K562 (cell line): Measurements from ENCODE around the gene EFHB. TPM values are rescaled to one million over a fixed set of nuclear protein-coding genes. Genes with fewer than 3 reads are reported as not detected.
A peak's percentile ranks its signal among the peaks of the same experiment; 100 is the strongest.

Experiments used
- FOXK2 ChIP-seq, 2 experiments: fragments of 450-650 bp; IDR thresholded peaks in 1 of 2; conservative IDR thresholded peaks in 1 of 2; 2 replicates each; pipeline ENCODE4 v1.6.1; 2016; ENCODE audit warnings: low read depth in 2 of 2, mild to moderate bottlenecking in 1 of 2
- GABPA ChIP-seq: fragments of 200-800 bp; sonication (Bioruptor generic); conservative IDR thresholded peaks from 2 replicates; pipeline ENCODE4 v1.6.1; 2016; ENCODE audit warnings: low read depth, missing genetic modification characterization, missing compliant biosample characterization
- LEF1 ChIP-seq: fragments of 450-650 bp; IDR thresholded peaks from 2 replicates; pipeline ENCODE4 v1.6.1; 2016; ENCODE audit warnings: mild to moderate bottlenecking
- polyA plus RNA-seq, 8 experiments: library from polyadenylated mRNA; depleted of rRNA in 4 of 8; stranded (reverse) in 5 of 8; unstranded in 3 of 8; fragments of >200 nt; fragmentation: Nextera tagmentation in 2 of 8; fragmentation: Illumina TruSeq in 1 of 8; extraction: Ambion mirVana in 2 of 8; extraction: Trizol in 1 of 8; gene quantifications; 2 replicates each; pipeline versions ENCODE4 v1.2.1 to v1.2.3, GENCODE V29; 2011 to 2014; ENCODE audit warnings: inconsistent platforms in 1 of 8, missing spikeins in 1 of 8
- total RNA-seq, 7 experiments: library from RNA; depleted of rRNA in 6 of 7; stranded (reverse); fragments of >200 nt in 6 of 7; fragmentation: Illumina TruSeq in 2 of 7; extraction: Trizol in 2 of 7; gene quantifications; 2 replicates each; pipeline versions ENCODE4 v1.2.1 to v1.2.3, GENCODE V29; 2011 to 2021; ENCODE audit warnings: low replicate concordance in 1 of 7
- TF ChIP-seq, protein P1 (sequence below): fragments of 450-650 bp; IDR thresholded peaks from 2 replicates; pipeline ENCODE4 v1.6.1; 2016; ENCODE audit warnings: mild to moderate bottlenecking, moderate library complexity
- TF ChIP-seq, protein P2 (sequence below): fragments of 450-650 bp; formaldehyde crosslinking; IDR thresholded peaks from 2 replicates; pipeline ENCODE4 v1.4.0; 2020; ENCODE audit warnings: mild to moderate bottlenecking, moderate library complexity
- TF ChIP-seq, protein P3 (sequence below): fragments of 450-650 bp; IDR thresholded peaks from 2 replicates; pipeline ENCODE4 v1.6.1; 2017; ENCODE audit warnings: mild to moderate bottlenecking, moderate library complexity
- TF ChIP-seq, protein P4 (sequence below): sonication (generic); formaldehyde crosslinking; IDR thresholded peaks from 2 replicates; pipeline ENCODE4 v1.8.0; 2023; ENCODE audit warnings: missing genetic modification reagents, mild to moderate bottlenecking, borderline replicate concordance

Gene EFHB
- total and polyA plus RNA-seq, 9 of the 15 experiments (the other 6 are each of a cell fraction or from before 2014, with no cell fraction given), result 1.5 to 4.0 (median 1.8) TPM

DNA sequence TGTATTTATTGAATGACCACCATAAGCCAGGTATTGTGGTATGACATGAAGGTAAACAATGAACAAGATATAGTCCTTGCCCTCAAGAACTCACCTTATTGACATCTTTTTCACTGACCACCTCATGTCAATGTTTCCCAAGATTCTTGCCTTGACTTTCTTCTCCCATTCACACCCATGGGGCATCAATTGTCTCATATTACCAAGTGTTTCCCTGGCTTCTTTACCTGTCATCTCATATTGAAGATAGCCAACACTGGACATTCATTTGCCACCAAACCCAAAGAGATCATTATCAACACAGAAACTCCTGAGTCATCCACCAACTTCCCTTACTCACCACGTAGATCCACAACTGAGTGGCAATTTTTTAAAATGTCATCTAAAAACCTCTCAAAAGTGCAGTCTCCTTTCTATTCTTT, 2.2 kb downstream of the EFHB start (continued):
- TF ChIP-seq, protein P1, sequence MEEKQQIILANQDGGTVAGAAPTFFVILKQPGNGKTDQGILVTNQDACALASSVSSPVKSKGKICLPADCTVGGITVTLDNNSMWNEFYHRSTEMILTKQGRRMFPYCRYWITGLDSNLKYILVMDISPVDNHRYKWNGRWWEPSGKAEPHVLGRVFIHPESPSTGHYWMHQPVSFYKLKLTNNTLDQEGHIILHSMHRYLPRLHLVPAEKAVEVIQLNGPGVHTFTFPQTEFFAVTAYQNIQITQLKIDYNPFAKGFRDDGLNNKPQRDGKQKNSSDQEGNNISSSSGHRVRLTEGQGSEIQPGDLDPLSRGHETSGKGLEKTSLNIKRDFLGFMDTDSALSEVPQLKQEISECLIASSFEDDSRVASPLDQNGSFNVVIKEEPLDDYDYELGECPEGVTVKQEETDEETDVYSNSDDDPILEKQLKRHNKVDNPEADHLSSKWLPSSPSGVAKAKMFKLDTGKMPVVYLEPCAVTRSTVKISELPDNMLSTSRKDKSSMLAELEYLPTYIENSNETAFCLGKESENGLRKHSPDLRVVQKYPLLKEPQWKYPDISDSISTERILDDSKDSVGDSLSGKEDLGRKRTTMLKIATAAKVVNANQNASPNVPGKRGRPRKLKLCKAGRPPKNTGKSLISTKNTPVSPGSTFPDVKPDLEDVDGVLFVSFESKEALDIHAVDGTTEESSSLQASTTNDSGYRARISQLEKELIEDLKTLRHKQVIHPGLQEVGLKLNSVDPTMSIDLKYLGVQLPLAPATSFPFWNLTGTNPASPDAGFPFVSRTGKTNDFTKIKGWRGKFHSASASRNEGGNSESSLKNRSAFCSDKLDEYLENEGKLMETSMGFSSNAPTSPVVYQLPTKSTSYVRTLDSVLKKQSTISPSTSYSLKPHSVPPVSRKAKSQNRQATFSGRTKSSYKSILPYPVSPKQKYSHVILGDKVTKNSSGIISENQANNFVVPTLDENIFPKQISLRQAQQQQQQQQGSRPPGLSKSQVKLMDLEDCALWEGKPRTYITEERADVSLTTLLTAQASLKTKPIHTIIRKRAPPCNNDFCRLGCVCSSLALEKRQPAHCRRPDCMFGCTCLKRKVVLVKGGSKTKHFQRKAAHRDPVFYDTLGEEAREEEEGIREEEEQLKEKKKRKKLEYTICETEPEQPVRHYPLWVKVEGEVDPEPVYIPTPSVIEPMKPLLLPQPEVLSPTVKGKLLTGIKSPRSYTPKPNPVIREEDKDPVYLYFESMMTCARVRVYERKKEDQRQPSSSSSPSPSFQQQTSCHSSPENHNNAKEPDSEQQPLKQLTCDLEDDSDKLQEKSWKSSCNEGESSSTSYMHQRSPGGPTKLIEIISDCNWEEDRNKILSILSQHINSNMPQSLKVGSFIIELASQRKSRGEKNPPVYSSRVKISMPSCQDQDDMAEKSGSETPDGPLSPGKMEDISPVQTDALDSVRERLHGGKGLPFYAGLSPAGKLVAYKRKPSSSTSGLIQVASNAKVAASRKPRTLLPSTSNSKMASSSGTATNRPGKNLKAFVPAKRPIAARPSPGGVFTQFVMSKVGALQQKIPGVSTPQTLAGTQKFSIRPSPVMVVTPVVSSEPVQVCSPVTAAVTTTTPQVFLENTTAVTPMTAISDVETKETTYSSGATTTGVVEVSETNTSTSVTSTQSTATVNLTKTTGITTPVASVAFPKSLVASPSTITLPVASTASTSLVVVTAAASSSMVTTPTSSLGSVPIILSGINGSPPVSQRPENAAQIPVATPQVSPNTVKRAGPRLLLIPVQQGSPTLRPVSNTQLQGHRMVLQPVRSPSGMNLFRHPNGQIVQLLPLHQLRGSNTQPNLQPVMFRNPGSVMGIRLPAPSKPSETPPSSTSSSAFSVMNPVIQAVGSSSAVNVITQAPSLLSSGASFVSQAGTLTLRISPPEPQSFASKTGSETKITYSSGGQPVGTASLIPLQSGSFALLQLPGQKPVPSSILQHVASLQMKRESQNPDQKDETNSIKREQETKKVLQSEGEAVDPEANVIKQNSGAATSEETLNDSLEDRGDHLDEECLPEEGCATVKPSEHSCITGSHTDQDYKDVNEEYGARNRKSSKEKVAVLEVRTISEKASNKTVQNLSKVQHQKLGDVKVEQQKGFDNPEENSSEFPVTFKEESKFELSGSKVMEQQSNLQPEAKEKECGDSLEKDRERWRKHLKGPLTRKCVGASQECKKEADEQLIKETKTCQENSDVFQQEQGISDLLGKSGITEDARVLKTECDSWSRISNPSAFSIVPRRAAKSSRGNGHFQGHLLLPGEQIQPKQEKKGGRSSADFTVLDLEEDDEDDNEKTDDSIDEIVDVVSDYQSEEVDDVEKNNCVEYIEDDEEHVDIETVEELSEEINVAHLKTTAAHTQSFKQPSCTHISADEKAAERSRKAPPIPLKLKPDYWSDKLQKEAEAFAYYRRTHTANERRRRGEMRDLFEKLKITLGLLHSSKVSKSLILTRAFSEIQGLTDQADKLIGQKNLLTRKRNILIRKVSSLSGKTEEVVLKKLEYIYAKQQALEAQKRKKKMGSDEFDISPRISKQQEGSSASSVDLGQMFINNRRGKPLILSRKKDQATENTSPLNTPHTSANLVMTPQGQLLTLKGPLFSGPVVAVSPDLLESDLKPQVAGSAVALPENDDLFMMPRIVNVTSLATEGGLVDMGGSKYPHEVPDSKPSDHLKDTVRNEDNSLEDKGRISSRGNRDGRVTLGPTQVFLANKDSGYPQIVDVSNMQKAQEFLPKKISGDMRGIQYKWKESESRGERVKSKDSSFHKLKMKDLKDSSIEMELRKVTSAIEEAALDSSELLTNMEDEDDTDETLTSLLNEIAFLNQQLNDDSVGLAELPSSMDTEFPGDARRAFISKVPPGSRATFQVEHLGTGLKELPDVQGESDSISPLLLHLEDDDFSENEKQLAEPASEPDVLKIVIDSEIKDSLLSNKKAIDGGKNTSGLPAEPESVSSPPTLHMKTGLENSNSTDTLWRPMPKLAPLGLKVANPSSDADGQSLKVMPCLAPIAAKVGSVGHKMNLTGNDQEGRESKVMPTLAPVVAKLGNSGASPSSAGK, result 0 out of 2 replicates have a peak, but pooled peaks have one; percentile 8
- TF ChIP-seq GABPA (tag), result no peak
- TF ChIP-seq, protein P2, sequence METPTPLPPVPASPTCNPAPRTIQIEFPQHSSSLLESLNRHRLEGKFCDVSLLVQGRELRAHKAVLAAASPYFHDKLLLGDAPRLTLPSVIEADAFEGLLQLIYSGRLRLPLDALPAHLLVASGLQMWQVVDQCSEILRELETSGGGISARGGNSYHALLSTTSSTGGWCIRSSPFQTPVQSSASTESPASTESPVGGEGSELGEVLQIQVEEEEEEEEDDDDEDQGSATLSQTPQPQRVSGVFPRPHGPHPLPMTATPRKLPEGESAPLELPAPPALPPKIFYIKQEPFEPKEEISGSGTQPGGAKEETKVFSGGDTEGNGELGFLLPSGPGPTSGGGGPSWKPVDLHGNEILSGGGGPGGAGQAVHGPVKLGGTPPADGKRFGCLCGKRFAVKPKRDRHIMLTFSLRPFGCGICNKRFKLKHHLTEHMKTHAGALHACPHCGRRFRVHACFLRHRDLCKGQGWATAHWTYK (CRISPR knock-in tag), result peak; percentile 66; the same call in 1 of the 2 replicates
- peak; percentile 58 for TF ChIP-seq LEF1
- TF ChIP-seq, protein P3, sequence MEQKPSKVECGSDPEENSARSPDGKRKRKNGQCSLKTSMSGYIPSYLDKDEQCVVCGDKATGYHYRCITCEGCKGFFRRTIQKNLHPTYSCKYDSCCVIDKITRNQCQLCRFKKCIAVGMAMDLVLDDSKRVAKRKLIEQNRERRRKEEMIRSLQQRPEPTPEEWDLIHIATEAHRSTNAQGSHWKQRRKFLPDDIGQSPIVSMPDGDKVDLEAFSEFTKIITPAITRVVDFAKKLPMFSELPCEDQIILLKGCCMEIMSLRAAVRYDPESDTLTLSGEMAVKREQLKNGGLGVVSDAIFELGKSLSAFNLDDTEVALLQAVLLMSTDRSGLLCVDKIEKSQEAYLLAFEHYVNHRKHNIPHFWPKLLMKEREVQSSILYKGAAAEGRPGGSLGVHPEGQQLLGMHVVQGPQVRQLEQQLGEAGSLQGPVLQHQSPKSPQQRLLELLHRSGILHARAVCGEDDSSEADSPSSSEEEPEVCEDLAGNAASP, result no peak
- peak; percentile 77 to 78 for TF ChIP-seq FOXK2 (conservative IDR thresholded peaks at IDR 0.05 in 1 of 2, IDR thresholded peaks at IDR 0.05 in 1 of 2; ENCODE audit: low read depth in 2 of 2)
- TF ChIP-seq, protein P4, sequence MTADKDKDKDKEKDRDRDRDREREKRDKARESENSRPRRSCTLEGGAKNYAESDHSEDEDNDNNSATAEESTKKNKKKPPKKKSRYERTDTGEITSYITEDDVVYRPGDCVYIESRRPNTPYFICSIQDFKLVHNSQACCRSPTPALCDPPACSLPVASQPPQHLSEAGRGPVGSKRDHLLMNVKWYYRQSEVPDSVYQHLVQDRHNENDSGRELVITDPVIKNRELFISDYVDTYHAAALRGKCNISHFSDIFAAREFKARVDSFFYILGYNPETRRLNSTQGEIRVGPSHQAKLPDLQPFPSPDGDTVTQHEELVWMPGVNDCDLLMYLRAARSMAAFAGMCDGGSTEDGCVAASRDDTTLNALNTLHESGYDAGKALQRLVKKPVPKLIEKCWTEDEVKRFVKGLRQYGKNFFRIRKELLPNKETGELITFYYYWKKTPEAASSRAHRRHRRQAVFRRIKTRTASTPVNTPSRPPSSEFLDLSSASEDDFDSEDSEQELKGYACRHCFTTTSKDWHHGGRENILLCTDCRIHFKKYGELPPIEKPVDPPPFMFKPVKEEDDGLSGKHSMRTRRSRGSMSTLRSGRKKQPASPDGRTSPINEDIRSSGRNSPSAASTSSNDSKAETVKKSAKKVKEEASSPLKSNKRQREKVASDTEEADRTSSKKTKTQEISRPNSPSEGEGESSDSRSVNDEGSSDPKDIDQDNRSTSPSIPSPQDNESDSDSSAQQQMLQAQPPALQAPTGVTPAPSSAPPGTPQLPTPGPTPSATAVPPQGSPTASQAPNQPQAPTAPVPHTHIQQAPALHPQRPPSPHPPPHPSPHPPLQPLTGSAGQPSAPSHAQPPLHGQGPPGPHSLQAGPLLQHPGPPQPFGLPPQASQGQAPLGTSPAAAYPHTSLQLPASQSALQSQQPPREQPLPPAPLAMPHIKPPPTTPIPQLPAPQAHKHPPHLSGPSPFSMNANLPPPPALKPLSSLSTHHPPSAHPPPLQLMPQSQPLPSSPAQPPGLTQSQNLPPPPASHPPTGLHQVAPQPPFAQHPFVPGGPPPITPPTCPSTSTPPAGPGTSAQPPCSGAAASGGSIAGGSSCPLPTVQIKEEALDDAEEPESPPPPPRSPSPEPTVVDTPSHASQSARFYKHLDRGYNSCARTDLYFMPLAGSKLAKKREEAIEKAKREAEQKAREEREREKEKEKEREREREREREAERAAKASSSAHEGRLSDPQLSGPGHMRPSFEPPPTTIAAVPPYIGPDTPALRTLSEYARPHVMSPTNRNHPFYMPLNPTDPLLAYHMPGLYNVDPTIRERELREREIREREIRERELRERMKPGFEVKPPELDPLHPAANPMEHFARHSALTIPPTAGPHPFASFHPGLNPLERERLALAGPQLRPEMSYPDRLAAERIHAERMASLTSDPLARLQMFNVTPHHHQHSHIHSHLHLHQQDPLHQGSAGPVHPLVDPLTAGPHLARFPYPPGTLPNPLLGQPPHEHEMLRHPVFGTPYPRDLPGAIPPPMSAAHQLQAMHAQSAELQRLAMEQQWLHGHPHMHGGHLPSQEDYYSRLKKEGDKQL (CRISPR knock-in tag), result no peak
